CD1c-positive myeloid dendritic cell (primary cell): Measurements from ENCODE around the gene L1CAM.
A peak's percentile ranks its signal among the peaks of the same experiment; 100 is the strongest.

Source experiments
- DNase-seq: peaks from one replicate; pipeline ENCODE4 v3.0.0-alpha.2; 2016; ENCODE audit errors: extremely low spot score

L1CAM gene

DNA sequence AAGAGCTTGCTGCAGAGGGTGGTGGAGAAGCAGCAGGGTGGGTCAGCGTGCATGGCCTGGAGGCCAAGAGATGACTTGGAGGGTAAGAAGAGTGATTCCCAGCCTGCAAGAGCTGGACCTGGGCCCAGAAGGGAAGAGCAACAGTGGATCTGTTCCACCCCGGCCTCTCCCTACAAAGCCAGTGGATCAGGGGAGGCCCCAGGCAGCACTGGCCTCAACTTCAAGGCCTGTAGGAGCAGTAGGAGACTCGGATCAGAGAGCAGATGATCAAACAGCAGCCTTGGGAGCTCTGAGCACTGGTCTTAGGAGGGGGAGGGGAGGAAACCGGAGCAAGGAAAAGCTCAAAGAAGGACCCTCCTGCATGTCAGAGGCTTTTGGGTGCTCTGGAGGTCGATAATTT is 7.6 kb downstream of the L1CAM start:
- no peak for DNase-seq

DNA sequence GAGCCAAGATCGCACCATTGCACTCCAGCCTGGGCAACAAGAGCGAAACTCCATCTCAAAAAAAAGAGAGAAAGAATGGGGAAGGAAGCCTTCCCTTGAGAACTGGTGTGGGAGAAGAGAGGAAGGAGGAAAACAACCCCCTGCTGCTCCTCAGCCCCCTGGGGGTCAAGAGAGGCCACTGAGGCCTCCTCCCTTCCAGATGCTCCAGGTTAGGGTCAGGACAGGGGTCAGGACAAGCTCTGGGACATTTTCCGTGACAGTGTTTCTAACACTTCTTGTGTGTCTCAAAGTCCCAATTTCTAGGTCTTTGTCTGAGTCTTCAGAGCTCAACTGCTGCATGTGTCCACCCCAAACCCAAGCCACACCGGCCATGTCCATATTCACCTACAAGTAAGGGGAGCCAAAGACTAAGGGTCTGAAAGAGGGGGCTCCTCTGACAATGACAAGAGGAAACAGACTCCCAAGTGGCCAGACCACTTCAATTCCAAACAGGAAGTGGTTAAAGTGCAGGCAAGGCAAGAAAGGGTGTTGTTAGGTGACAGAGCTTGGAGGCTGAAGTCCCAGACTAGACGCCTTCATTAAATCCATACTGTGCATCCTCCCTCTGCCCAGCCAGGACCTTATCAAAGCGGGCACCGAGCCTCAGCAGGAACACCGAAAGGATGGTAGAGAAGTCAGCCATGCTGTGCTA is 8.3 kb downstream of the L1CAM start:
- DNase-seq = no peak

DNA sequence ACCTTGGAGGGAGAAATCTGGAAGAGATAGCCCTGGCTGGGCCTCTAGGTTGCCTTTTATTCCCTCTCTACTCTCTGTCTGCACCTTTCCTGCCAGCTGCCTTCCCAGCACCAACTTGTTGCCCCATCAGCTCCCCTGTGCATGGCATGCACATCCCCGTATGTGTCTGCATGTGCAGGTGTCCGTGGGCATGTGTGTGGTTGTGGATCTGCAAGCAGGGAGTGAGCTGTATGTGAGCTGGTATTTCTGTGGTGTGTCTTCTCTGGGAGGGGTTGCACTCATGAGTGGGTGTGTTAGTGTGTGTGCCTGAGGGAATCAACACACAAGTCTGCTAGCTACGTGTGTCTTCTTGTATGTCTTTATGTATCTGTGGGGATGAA is 9.9 kb downstream of the L1CAM start:
- no peak for DNase-seq

DNA sequence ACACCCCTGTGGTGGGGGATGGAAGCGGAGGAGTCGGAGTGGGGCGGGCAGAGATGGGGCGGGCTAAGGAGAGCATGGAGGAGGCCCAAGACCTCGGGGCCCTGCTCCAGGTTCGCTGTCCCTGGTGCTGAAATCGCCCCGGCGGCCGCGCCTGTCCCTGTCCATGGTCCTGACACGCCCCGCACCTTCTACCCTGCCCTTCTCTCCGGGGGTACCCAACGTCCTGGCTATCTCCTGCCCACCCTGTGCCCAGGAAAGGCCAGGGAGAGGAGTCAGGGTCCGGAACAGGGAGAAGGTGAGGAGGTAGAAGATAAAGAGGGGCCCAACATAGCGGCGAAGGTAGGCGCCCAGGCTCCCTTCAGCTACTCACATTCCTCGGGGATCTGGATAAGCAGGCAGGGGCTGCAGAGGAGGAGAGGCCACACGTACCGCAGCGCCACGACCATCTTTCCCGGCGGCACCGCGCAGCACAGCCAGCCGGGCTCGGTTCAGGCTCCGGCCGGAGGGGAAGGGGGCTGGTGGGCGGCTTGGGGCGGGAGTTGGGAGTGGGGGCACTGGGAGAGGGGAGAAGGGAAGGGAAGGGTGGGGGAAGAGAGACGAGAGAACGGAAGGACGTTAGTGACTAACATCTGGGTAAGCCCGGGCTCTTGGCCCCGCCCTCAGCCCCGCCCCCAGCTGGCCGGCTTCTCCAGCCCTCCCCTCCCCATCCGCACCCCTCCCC is 10.4 kb downstream of the L1CAM start:
- DNase-seq = peak; percentile 62

DNA sequence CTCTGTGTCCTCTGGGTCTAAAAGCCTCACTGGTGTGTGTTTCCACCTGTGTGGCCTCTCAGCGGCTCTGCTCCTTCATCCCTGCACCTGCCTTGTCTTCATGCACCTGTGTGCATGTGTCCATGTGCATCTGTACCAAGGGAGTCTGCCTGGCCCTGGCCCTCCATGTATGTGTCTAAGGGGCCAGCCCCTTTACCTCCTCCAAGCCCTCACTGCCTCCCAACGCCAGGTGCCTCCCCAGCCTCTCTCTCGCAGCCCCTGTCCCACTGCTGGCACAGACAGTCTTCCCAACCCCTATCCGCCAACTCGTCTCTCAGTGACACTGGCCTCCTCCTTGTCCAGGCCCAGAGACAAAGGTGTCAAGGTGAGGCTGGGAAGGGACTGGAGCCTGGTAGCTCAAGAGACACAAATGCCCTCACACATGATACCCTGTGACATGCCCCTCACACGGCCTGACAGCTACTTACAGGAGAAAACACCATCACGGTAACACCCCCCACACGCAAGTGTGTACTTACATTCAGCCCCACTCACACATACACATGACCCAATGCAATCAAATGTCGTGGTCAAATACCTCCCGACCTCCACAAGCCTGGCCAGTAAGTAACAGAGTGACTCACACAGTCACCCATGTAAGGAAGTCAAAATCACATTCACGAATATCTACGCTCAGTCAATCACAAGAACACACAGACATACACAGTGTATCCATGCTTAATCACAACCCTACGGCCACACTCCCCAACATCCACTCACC is 11.4 kb downstream of the L1CAM start:
- no peak for DNase-seq

DNA sequence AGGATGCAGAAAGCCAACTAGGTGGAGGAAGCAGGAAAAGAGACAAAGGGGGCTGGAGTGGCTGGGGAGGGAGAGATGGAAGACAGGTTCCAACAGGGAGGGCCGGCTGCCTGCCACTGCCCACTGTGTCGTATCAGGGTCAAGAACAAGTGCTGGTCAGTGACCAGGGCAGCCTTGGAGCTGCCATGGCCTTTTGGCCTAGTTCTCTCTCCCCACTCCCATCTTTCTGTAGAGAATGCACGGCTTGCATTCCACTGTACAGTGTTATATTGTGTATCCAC is 11.9 kb downstream of the L1CAM start:
- DNase-seq = no peak

DNA sequence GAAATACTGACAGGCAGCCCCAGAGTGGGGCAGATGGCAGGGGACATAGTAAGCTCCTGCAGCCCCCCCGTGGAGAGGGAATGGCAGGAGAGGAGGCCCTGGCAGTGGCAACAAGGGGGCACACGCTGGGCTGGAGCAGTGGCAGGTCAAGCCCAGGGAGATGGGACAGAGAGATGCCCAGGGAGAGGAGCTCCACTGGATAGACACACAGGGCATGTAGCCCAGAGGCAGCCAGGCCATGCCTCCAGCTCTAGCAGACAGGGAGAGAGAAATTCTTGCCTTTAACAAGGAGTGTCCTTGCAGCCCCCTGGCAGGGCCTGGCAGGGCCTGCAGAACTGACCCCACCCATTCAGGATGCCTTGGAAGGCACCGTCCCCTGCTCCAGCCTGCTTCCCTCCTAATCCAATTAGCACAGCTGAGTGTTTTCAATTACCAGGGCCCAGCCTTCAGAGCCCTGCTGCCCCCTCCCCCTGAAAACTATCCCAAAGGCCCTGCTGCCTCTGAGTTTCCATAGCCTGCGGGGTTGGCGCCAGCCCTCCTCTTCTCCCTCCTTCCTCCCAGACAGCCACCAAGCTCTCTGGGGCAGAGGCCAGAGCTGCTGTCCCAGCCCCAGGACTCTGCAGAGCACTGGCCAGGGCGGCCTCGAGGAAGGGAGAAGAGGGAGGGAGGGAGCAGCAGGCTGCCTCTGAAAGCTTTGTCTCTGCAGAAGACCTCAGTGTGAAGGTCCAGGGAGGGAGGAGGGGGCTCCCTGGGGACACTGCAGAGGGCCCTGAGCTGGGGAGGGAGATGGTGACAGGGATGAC is 12.5 kb downstream of the L1CAM start:
- no peak for DNase-seq

DNA sequence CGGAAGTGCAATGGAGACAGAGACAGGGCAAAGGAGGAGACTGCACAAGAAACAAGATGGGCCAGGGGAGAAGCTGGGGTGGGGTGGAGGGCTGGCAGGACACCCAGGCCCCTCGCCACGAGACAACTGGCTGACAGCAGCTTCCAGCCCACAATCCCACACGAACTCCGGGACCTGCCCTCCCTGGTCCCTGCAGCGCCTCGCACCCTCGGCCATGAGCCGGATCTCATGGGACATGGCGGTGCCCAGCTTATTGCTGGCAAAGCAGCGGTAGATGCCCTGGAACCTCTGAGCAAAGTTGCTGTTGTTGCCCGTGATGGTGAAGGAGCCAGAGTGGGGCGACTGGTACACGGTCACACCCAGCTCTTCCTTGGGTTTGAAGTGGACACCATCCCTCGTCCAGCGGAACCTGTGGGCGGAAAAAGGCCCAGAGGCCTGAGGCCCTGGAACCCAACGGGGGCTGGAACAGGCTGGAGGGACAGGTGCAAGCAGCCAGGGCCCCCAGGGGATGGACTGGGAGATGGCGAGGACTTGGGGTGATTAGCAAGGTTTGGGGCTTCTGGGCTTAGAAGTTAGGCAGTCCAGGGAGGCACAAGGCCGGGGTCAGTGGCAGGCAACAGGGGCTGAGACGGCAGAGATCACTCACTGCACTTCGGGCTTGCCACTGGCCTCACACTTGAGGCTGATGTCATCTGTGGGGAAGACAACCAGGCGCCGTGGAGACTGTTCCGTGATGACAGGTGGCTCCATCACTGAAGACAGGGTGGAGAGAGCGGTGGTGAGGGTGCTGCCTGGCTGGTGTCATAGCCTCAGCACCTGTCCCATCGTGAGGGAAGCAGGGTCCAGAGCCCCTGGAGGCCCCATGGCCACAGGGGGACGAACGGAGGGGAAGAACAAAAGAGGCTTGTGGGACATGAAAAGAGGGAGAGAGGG is 13.8 kb downstream of the L1CAM start:
- no peak for DNase-seq

DNA sequence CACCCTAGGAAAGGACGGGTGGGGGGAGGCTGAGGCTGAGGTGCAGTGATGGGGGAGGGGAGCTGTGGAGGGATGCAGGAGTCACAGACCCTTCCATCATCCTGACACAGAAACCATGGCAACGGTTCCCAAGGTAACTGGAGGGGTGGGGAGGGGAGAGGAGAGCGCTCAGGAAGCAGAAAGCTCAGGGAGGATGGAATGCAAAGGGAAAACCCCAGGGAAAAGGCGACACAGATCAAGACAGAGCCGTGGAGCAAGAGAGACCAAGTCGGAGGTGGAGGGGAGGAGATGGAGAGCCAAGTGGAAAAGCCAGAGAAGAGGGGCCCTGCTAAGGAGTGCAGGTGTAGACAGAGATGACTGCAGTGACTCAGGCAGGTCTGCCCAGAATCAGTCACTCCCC is 14.5 kb downstream of the L1CAM start:
- DNase-seq = no peak

DNA sequence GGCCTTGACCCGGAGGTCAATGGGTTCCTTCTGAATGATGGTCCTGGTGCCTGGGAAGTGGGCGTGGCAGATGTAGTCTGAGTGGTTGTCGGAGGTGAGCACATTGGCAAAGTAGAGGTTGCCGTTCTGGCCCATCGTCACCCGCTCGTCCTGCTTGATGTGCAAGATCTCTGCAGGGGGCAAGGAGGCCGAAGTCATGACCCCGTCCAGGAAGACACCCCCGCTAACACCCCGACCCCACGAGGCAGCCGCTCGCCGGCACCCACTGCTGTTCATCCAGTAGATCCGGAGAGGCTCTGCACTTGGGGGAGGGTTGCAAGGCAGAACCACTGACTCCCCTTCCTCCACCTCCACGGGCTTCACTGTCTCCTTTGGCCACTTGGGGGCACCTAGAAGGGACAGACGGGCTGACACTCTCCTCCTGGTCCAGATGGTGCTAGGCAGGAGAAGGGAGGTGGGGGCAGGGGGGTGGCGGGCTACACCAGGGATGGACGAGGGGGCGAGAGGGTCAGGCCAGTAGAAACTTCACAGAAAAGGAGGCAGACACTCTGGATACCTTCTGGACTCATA is 15.1 kb downstream of the L1CAM start:
- no peak for DNase-seq

DNA sequence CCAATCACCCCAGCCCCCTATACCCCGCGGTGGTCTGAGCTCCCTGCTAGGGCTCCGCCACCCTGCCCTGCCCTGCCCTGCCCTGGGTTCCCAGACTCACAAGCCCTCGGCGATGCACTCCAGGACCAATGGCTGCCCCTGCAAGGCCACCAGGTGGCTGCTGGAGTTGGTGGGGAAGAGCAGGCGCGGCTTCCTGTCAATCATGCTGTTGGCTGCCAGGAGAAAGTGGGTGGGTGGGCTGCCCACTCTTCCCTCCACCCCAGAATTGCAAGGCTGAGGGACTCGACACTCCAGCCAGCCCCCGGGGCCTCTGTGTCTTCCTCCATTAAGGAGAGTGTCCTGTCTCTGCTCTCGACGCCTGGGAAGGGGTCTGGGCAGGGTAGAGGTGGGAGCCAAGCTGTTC is 15.7 kb downstream of the L1CAM start:
- DNase-seq = no peak

DNA sequence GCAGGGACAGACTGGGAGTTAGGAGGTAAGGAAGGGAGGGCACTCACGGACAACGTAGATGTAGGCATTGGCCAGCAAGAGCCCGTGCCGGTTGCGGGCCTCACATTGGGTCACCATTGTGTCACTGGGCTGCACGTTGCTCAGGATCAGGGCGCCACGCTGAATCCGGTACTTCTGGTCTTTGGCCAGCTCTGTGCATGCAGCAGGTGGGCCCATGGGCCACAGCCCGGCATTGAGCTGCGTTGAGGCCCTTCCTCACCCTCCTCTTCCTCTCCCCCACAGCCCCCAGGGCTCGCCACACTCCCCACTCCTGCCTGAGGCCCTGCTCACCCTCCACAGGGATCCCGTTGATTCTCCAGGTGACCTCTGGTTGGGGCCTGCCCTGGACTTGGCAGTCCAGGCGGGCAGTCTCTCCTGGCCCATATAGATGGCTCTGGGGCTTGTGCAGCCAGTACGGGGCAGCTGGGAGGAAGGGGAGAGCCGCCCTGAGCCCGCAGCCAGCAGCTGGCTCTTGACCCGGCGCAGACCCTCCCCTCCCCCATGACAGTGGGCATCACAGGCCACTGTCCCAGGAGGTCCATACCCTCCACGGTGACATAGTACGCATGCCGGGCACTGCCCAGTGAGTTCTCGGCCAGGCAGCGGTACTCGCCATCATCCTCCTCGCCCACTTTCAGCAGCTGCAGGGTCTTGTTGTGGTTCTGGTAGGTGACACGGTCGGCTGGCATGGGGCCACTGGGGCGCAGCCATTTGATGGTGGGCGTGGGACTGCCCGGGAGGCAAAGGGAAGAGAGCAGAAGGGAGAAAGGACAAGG is 16.3 kb downstream of the L1CAM start:
- no peak for DNase-seq

DNA sequence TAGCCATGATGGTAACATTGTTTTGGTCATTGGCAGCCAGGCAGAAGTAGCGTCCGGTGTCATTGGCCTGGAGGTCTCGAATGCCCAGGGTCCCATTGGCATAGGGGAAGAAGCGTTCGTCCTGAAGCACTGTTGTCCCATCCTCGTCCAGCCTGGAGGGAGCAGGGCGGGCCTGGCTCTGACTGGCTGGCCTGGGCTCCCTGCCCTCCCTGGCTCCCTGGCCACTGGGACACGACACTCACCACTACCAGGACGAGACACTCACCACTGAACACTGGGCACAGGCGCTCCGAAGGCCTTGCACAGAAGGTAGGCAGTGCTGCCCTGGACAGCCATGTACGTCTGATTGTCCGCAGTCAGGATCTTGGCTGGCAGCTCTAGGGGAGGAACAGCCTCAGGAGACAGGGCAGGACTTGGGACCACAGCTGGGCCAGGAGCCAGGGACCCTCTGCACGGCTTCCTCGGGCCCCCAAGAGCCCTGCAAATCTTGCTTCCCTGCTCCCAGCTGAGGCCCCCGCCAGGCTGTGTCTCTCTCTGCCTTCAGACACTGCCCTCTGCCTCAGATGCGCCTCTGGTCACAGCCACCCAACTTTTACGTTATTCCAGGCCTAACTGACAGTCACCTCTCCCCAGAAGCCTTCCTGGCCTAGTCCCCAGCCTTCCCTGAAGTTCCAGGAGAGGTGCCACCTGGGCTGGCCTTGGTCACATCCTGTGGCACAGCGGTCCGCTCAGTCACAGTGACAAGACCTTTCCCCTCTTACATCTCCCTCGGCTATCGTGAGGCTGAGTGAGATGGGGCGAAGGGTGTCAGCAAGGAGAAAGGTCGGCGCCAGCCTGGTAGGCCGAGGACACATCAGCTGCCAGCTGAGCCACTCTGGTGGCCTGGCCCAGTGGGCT is 17.1 kb downstream of the L1CAM start:
- DNase-seq = no peak

DNA sequence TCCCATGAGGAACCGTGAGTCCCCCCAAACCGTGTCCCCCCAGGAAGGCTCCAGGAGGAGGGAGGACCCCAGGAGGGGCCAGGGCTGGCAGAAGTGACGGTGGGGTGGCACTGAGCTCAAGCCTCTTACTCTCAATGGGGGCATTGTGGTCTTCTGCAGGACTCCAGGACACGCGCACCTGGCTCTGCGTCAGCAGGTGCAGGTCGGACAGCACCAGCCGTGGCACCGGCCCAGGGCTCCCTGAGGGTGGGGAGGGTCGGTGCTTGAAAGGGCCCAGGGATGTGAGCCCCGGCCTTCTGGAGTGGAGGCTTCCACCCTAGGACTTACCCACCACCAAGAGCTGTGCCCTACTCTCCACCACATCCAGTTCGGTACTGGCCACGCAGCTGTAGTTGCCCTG is 18.3 kb downstream of the L1CAM start:
- no peak for DNase-seq

DNA sequence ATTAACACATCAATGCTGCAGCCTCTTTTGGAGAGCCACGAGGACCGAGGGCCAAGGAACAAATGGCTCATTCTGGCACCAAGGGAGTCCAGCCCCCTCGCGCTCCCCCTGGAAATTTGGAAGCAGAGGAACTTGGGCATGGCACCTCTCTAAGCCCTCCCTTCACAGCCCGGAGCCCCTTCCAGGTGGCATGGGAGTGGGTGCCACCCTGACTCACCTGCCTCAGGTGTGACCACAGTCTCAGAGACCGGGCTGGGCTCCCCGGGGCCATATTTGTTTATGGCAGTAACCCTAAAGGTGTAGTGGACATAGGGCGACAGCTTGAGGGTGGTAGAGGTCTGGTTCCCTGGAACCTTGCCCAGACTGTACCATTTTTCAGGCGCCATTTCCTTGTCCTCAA is 18.8 kb downstream of the L1CAM start:
- DNase-seq = no peak

DNA sequence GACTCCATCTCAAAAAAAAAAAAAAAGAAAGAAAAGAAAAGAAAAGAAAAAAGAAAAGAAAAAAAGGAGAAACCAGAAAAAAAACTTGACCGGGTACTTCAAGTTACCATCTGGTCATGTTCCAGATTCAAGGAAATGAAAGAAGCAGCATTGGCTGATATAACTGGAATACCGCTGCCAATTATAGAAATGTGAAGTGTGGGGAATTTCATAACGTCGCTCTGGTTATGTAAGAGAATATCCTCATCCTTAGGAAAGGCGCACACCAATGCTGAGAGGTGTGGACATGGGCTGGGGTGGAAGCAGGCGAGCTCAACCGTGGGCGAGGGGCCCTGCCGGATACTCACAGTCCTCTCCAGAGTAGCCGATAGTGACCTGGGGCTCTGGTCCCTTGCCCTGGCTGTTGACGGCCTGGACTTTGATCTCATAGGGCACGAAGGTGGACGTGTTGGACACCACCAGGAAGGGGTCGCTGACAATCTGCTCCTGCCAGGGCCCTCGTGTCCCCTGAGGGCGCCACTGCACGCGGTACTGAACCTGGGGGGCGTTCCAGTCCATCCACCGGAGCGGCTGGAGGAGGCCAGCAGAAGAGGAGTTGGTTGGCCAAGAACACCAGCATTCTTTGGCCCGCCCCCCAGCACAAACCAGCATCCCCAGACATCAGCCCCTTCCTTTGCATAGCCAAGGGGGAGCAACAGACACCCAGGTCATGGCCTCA is 19.5 kb downstream of the L1CAM start:
- DNase-seq = no peak

DNA sequence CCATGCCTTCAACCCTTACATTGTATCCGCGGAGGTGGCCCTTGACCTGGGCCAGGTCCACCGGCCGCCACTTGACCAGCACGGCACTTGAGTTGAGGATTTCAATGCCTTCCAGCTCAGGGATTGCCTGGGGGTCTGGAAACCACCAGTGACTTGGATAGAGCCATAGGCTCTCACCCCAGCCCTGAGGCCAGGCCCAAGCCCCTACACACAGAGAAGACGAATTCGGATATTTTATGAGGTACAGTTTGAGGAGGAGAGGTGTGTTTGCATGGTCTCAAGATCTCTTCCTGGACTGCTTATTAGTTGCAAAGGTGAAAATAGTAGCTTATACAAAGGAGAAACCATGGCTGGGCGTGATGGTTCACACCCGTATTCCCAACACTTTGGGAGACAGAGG is 20.3 kb downstream of the L1CAM start:
- no peak for DNase-seq

DNA sequence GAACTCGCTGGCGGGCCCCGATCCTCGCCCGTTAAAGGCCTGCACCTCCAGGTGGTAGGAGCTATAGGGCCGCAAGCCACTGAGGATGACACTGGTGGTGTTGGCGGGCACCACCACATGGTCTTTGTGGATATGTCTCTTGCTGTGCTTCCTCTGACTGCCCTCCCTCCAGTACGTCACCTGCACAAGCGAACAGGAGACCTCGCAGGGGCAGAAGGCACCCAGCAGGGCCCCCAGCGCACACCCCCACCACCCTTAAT is 20.7 kb downstream of the L1CAM start:
- no peak for DNase-seq
